ENCODE measurements around the gene MYH14.

The MYH14 gene

GRCh38 chr19:50258918-50259372 lies 55.5 kb downstream of the MYH14 start:
- no peak for DNase-seq (ENCODE audit: low read depth in 2 of 2)

- DNase-seq (ENCODE audit: low read depth in 2 of 2), result no peak
Measured at GRCh38 chr19:50261446-50261970, 58.1 kb downstream of the MYH14 start.

- DNase-seq (ENCODE audit: low read depth in 2 of 2), result no peak
Measured at GRCh38 chr19:50263176-50263575, 59.8 kb downstream of the MYH14 start.

- DNase-seq (ENCODE audit: low read depth in 2 of 2), result no peak
Measured at GRCh38 chr19:50264483-50265186, 61.2 kb downstream of the MYH14 start.

GRCh38 chr19:50266041-50266440 lies 62.6 kb downstream of the MYH14 start:
- no peak for DNase-seq (ENCODE audit: low read depth in 2 of 2)

- peak; percentile 24 to 43 for DNase-seq (ENCODE audit: low read depth in 2 of 2)
Measured at GRCh38 chr19:50266896-50267295, 63.5 kb downstream of the MYH14 start.

- DNase-seq (ENCODE audit: low read depth in 2 of 2), result no peak
Measured at GRCh38 chr19:50268041-50268440, 64.6 kb downstream of the MYH14 start.

- DNase-seq (ENCODE audit: low read depth in 2 of 2), result no peak
Measured at GRCh38 chr19:50268501-50268900, 65.1 kb downstream of the MYH14 start.

- no peak for DNase-seq (ENCODE audit: low read depth in 2 of 2)
Measured at GRCh38 chr19:50269653-50270052, 66.2 kb downstream of the MYH14 start.

- no peak for DNase-seq (ENCODE audit: low read depth in 2 of 2)
Measured at GRCh38 chr19:50272263-50272897, 69.0 kb downstream of the MYH14 start.

- no peak for DNase-seq (ENCODE audit: low read depth in 2 of 2)
Measured at GRCh38 chr19:50273821-50274220, 70.4 kb downstream of the MYH14 start.

- DNase-seq (ENCODE audit: low read depth in 2 of 2), result no peak
Measured at GRCh38 chr19:50275577-50276368, 72.4 kb downstream of the MYH14 start.

GRCh38 chr19:50276370-50277063 lies 73.1 kb downstream of the MYH14 start:
- DNase-seq (ENCODE audit: low read depth in 2 of 2), result no peak

GRCh38 chr19:50277966-50278580 lies 74.7 kb downstream of the MYH14 start:
- DNase-seq (ENCODE audit: low read depth in 2 of 2), result no peak

- DNase-seq (ENCODE audit: low read depth in 2 of 2), result no peak
Measured at GRCh38 chr19:50280074-50280473, 76.7 kb downstream of the MYH14 start.

- no peak for DNase-seq (ENCODE audit: low read depth in 2 of 2)
Measured at GRCh38 chr19:50280983-50281382, 77.6 kb downstream of the MYH14 start.

GRCh38 chr19:50281491-50281890 lies 78.1 kb downstream of the MYH14 start:
- no peak for DNase-seq (ENCODE audit: low read depth in 2 of 2)

GRCh38 chr19:50285833-50286232 lies 82.4 kb downstream of the MYH14 start:
- DNase-seq (ENCODE audit: low read depth in 2 of 2), result no peak

GRCh38 chr19:50286443-50286842 lies 83.0 kb downstream of the MYH14 start:
- no peak for DNase-seq (ENCODE audit: low read depth in 2 of 2)

- no peak for DNase-seq (ENCODE audit: low read depth in 2 of 2)
Measured at GRCh38 chr19:50287331-50287730, 83.9 kb downstream of the MYH14 start.

GRCh38 chr19:50288954-50289353 lies 85.5 kb downstream of the MYH14 start:
- no peak for DNase-seq (ENCODE audit: low read depth in 2 of 2)
